GM21360 (cell line): ENCODE measurements around the gene VMP1.

Experiments used
- ATAC-seq: cut with Tn5 transposase; IDR thresholded peaks from one replicate; pipeline ENCODE4 v1.9.1; 2021; ENCODE audit warnings: mild to moderate bottlenecking, moderate library complexity; ENCODE audit not compliant: unreplicated experiment

VMP1 gene

DNA sequence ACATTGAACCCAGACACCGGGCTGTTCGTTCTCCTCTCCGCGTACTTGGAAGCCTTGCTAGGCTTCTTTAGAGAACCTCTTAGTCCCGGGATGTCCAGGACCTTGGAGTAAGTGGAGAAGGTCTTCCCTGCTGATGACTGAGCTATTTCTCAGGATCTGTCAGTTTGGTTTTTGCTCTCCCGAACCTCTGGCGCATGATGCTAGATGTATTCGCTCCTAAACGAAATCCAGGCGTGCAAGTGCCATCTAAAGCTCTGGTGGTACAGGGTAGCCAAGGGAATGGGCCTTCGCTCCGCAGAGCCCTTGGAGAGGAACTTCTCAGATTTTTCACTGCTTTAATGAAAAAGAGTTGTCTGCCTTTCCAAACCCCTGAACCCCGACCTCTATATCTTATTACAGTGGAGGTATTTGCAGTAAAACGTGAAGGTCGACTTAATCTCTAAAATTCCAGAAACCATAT lies 547 bp downstream of the VMP1 start:
- ATAC-seq, result no peak

DNA sequence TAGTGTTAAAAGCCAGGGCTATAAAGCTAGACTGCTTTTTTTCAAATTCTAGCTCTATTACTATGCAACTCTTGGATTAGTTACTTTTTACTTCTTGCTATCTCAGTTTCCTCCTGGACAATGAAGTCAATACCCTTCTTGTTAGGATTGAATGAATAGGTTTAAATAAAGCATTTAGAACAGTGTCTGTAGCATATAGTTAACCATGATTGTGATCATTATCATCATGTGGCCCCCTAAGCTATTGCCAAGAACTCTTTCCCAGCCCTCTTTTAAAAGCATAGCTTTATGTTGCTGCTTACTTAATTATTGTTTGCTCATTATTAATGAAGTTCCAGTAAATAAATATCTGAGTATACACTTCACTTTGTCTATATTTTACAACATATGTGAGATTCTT lies 4.5 kb downstream of the VMP1 start:
- no peak for ATAC-seq

GRCh38 chr17:59712862-59713261 lies 5.4 kb downstream of the VMP1 start:
- no peak for ATAC-seq

GRCh38 chr17:59714255-59714654 lies 6.8 kb downstream of the VMP1 start:
- no peak for ATAC-seq

GRCh38 chr17:59716427-59716826 lies 9.0 kb downstream of the VMP1 start:
- ATAC-seq, result no peak

GRCh38 chr17:59719526-59719925 lies 12.1 kb downstream of the VMP1 start:
- no peak for ATAC-seq

DNA sequence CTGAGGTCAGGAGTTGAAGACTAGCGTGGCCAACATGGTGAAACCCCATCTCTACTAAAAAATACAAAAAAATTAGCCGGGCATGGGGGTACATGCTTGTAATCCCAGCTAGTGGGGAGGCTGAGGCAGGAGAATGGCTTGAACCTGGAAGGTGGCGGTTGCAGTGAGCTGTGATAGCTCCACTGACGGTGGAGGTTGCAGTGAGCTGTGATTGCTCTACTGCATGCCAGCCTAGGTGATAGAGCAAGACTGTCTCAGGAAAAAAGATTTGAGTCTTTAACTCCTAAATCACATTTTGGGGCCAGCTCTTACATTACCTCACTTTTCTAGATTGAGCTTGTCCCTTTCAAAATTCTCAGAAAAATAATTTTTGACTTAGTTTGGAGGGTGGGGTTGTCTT lies 15.2 kb downstream of the VMP1 start:
- ATAC-seq, result no peak

DNA sequence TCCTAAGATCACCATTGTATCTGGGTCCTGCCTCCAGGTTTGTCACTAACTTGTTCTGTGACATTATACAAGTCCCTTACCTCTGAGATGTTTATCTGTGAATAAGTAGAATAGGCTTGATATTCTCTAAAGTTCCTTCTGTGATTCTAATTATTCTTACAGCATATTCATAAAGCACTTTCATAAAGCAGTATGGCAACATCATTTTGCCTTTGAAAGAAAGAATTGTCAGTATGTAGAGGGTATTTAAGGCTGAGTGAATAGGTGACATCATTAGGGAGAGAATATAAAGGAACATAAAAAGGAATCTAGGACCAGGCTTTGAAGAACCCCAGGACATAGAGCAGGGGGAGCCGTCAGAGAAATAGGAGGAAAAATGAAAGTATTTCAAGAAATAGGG lies 15.6 kb downstream of the VMP1 start:
- no peak for ATAC-seq

- no peak for ATAC-seq
These were observed 16.2 kb downstream of the VMP1 start for GRCh38 chr17:59723607-59724006.

DNA sequence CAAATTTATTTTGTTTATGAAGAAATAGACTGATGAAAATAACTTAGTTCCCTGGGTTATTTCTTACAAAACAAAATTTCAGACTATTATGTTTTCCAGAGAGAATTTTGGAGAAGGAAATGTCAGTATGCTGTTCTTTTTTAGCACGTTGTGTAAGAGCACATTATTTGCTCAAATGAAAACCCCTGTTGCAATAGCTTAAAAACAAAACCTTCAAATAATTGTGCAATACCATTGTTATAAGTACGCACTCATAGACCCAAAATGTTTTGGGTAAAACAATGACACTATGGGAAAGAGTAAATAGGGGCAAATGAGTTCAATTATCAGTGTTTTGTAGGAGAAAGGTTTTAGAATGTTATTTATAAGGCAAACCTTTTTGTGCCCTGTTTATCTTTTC lies 18.2 kb downstream of the VMP1 start:
- ATAC-seq, result no peak

DNA sequence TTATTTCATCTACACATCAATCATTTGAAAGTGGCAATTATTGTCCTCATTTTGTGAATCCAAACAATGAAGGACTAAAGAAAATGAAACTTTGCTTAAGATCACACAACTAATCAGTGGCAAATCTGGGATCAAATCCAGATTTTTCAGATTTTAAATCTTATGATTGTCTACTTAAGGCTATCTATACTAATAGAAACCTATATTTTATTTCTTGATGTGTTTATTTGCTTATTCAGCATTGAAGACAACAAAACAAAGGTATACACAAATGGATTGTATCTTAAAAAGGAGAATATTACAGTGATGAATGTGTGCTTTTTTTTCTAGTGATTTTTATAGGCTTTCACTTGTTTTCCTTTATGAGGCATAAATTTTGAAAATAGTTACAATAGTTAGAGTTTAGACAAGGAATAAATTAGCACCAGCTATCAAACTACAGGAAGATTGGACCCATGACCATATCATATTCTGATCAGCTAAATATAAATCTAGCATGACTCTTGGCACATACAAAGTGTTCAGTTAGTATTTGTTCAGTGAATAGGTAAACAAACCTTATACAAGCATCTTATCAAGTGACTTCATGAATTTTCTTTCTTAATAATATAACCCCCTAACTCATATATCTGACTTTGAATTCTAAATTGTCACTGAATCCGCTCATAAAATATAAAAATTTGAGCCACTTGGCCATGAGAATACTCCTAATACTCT lies 20.5 kb downstream of the VMP1 start:
- no peak for ATAC-seq

- ATAC-seq, result no peak
These were observed 22.9 kb downstream of the VMP1 start for GRCh38 chr17:59730268-59730834.

- ATAC-seq, result no peak
These were observed 26.2 kb downstream of the VMP1 start for GRCh38 chr17:59733697-59734096.

GRCh38 chr17:59734226-59734625 lies 26.8 kb downstream of the VMP1 start:
- no peak for ATAC-seq

DNA sequence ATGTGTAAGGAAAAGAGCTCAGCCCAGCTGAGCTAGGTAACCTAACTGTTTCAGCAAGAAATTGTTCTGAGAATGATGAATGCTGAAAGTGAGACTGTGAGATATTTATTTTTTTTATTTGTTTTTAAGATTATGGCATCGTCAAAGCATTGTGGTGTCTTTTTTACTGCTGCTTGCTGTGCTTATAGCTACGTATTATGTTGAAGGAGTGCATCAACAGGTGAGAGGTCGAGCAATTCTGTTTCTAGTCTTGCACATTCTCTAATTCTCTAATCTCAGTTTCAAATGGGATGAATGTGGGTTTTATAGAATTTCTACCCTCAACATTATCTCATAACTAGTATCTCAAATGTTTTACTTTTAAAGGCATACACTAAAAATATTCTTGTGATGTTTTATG lies 29.9 kb downstream of the VMP1 start:
- ATAC-seq, result no peak

- ATAC-seq, result no peak
These were observed 36.4 kb downstream of the VMP1 start for GRCh38 chr17:59743842-59744241.

- no peak for ATAC-seq
These were observed 37.6 kb downstream of the VMP1 start for GRCh38 chr17:59745040-59745439.

GRCh38 chr17:59746849-59747445 lies 39.5 kb downstream of the VMP1 start:
- ATAC-seq, result no peak

- ATAC-seq, result no peak
These were observed 41.1 kb downstream of the VMP1 start for GRCh38 chr17:59748591-59748990.

DNA sequence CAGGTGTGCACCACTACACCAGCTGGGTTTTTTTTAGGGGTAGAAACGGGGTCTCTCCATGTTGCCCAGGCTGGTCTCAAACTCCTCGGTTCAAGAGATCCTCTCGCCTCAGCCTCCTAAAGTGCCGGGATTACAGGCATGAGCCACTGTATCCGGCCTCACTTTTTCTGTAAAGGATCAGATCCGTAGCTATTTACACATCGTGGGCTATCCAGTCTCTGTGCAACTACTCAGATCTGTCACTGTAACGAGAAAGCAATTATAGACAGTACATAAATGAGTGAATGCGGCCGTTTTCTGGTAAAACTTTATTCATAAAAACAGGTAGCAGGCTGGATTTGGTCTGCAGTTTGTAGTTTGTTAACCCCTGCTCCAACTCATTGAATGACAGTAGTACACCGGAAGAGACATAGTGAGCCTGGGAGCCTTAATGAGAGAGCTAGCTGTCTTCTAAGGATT lies 44.5 kb downstream of the VMP1 start:
- ATAC-seq, result no peak

DNA sequence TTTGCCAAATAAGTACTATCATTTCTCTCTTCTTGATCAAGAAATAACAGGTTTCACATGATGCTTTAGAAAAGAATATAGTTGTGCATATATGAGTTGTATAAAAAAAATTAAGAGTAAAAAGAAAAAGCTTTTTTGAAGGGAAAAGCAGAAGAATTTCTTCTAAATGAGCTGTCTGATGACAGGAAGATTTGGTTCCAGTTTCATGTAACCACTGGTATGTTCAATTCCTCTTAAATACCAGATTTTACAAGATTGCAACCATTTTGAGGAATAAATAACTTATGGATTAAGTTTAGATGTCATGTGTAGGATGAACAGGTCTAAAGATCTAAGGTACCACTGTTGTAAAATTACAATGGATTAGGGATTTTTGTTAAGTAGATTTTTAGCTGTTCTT lies 45.0 kb downstream of the VMP1 start:
- ATAC-seq, result no peak

- no peak for ATAC-seq
These were observed 45.5 kb downstream of the VMP1 start for GRCh38 chr17:59752922-59753321.
